Dermis blood vessel endothelial cell (primary cell): ENCODE measurements around the gene FOXO6. TPM values are rescaled to one million over a fixed set of nuclear protein-coding genes. Genes with fewer than 3 reads are reported as not detected.
A peak's percentile ranks its signal among the peaks of the same experiment; 100 is the strongest.

ENCODE experiments used
- DNase-seq: peaks from one replicate; pipeline ENCODE4 v3.0.0; 2010
- total RNA-seq: library from RNA; depleted of rRNA; stranded (reverse); fragments of >200 nt; gene quantifications from 2 replicates; pipeline ENCODE4 v1.2.3, GENCODE V29; 2014

The FOXO6 gene
- total RNA-seq, 1 donor from 2014 or later: not detected

DNA sequence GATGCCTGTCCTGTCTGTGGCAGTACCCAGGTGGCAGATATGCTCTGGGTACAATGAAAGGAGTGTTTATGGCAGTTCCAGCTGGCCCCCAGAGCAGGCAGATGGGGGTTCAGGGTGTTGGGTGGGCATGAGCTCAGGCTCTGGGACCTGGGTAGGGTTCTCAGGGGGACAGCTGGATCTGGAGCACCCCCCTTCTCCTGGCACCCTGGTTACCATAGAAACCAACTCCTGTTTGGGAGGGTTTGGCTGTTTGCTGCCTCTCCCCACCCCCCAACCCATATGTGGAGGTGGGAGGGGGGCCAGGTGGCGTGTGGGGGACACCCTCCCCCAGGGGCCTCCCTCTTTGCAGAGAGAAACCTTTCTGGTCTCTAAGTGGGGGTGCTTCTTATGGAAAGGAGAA is 7.1 kb downstream of the FOXO6 start:
- DNase-seq: no peak

DNA sequence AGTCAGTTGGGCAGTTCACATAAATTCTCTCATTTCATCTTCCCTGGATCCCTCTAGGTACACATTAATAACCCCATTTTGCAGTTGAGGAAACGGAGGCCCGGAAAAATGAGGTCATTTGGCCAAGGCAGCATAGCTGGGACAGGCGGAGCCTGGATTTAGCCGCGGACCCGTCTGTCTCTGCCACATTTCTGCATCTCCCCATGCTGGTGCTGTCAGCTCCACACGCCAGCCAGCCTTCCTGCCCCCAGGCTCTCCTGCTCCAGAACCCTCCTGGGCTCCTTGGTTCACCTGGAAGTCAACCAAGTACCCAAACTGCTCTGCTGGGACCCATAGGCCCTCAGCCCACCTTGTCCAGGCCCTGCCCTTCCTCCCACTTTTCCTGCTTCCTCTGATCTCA is 7.6 kb downstream of the FOXO6 start:
- DNase-seq: no peak

DNA sequence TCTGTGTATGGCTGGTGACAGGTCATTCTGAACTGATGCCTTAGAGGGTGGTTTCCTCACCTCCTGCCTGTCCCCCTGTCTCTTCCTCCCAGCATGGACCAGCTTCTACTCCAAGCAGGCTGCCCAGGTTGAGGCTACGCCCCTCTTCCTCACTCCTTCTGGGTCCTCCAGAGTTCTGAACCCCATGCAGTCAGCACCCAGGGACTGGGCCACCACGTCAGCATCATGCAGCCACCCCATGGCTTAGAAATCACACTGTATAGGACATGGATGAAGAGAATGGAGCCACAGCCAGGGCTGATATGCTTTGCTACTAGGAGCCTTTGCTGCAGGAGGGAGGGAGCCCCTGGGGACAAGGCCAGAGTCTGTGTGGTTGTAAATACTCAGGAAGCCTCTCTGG is 8.3 kb downstream of the FOXO6 start:
- DNase-seq: no peak

DNA sequence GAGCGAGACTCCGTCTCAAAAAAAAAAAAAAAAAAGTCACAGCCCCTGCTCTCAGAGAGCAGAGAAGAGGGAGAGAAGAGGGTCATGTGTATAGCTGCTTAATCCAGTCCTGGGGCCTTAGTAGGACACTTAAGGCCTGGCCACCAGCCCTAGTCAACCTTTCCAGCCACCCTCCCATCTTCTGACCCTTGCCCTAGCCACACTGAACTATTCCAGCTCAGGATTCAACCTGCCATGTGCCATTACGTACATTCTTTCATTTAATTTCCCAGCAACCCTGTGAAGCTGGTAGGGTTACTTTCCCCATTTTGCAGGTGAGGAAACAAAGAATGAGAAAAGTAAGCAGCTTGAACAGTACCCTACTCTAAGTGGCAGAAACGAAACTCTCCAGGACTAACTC is 9.0 kb downstream of the FOXO6 start:
- DNase-seq: no peak

DNA sequence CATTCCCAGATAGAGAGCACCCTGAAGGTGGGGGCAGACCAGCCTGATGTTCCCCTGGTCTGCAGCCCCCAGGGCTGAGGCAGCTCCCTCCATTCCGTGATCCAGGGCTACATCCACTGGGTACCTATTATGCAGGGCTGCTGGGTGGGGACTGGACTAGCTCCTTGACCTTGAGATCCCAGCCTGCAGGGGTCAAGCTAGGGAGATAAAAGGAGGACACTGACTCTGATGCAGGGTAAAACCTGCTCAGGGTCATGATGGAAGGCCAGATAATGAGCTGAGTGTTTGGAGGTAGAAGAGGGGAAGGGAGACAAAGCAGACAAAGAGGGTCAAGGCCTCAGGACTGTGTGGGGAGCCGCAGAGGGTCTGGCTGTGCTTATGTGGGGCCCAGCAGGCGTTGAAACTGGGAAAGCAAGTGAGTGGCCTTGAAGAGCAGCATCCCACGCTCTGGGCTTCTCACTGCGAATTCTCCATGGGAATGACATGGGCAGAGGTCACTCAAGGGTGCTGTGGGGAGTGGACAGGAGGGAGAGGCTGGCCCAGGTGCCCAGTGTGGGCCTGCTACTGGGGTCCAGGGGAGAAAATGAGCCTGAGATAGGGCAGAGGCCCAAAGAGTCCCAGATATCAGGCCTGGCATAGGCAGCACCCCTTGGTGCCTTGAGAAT is 9.7 kb downstream of the FOXO6 start:
- no peak for DNase-seq

DNA sequence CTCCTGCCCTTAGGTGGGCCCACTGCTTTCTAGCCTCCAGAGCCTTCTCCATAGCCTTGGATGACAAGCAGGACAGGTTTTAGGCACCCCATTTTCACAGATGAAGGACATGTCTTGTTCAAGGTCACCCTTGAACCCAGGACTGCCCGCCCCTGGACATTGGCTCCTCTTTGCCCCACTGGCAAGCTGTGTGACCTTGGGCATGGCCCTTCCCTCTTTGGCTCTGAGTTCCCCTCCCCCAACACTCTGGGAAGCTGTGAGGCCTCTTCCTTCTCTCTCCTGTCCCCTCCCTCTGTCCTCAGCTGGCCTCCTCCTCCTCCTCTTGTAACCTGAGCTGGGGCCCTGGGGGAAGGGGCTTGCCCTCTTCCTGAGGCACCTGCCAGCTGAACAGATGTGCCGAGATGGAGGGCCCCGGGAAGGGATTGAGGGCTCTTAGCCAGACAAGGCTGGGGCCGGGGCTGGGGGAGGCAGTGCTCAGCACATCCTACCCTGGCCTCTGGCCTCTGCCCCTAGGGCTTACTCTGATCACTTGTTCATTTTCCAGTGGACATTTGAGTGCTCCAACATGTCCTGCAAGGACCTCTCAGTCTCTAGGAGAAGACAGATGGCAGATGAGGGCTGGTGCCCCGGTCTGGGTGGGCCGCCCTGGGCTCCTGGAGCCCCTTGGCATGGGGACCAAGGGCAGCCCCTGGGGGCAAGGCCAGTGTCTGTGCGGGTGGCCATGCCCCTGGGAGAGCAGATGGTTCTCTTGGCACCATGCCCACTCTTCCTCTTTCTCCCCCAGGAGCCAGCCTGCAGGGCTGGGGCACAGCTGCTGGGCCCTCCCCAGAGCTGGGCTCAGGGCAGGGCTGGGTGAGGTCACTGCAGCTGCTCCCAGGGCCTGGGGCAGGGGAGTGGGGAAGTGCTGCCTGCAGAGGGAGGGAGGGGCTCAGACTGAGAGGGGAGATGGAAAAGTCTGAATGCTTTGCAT is 10.7 kb downstream of the FOXO6 start:
- DNase-seq: no peak

DNA sequence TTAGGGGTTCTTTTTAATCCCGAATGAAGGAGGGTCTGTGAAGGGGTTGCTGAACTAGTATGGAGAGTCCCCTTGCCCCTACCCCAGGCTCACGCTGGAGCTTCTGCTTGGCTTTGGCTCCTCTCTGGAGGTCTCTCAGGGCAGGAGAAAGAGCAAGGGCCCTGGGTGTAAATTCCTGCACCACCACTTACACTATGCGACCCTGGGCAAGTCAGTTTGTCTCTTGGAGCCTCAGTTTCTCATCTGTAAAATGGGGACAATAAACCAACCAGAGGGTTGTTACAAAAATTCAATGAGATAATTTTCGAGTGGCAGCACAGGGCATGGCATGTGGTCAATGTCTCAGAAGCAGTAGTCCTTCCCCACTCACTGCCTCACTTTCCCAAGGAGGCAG is 11.4 kb downstream of the FOXO6 start:
- DNase-seq: no peak

DNA sequence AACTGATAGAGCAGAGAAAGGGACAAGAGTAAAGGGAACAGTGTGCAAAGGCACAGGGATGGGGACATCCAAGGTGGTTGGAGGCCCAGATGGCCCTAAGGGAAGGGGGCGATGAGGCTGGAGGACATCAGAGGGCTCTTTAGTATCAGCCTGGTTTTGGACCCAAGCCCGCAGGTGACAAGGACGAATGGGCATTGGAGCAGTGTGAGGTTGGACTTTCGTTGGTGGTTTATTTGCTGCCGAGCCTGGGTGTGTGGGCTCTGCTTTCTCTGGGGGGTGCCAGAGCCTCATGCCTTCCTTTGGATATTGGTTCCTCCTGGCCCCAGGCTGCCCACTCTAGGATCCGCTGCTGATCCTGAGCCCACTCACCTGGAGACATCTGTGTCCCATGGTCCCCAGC is 12.1 kb downstream of the FOXO6 start:
- DNase-seq: no peak

DNA sequence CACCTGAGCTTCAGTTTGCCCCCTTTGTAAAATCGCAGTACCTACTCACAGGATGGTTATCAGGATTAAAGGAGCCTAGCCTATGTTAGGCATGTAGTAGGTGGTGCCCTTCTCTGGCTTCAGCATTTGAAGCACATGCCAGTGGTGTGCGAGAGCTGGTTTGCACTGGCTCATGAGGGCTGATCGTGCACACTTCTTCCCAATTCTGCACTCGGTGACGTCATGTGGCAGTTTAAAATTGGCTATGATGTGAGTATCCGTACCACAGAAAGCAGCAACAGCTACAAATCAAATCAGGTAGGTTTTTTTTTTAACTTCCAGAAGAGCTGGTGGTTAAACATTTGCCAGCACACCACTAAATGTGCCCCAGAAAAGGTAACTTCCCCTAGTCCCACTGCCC is 13.5 kb downstream of the FOXO6 start:
- no peak for DNase-seq

DNA sequence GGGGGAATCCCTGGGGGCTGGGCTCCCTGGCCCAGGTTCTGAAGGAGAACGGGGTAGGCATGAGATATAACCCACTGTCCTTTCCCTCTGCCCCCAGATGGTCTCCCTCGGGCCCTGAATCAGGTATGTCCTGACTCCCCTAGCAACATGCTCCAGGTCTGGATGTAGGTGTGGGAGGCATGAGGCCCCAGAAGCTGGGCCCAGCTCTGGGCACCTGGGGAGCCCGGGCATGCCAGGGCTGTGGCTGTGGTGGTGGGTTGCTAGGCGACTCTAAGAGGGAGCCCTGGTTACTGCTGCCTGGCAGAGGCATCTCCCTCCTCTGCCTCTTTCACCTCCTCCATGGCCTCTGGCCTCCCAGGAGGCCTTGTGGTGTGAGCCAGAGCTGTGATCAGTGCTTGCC is 16.2 kb downstream of the FOXO6 start:
- no peak for DNase-seq

DNA sequence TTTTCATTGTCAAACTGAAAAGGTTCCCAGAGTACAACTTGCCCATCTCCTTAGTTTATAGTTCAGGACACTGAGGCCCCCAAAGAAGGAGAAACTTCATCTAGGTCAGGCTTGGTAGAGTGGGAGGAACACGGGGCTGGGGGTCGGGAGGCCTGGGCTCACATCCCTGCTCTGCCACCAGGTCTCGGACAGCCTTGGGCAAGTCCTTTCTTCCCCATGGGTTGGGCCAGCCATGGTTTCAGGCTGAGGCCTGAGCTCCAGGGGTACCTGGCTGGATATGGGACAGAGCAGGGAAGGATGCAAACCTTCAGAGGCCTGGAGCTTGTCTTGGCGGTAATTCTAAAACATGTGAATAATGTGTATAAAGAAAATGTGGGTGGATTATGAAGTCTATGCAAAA is 17.0 kb downstream of the FOXO6 start:
- DNase-seq: no peak

DNA sequence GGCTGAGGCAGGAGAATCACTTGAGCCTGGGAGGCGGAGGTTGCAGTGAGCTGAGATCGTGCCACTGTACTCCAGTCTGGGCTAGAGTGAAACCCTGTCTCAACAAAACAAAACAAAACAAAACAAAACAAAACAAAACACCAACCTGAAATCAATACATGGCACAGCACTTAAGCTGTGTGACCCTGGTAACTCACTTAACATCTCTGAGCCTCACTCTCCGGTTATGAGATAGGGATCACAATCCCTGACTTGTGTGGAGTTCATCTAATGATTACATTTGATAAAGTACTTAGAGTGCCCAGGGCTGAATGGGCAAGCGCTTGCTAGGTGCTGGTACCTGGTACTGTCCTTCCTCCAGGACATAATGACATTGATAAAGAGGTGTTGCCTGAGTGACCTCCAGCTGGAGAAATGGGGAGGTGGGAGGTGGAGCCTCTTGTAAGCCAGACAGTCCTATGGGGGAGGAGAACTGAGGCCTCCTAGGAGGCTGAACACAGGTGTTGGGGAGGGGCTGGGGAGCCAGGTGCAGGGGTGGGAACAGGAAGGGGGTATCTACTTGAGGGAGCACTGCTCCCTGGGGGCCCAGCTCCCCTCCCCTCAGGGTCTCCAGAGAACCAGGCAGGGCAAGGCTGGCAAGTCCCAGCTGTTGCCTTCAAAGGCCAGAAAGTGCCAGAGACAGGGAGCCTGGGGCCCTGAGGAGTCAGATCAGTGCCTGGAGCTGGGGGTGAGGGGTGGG is 17.9 kb downstream of the FOXO6 start:
- no peak for DNase-seq

DNA sequence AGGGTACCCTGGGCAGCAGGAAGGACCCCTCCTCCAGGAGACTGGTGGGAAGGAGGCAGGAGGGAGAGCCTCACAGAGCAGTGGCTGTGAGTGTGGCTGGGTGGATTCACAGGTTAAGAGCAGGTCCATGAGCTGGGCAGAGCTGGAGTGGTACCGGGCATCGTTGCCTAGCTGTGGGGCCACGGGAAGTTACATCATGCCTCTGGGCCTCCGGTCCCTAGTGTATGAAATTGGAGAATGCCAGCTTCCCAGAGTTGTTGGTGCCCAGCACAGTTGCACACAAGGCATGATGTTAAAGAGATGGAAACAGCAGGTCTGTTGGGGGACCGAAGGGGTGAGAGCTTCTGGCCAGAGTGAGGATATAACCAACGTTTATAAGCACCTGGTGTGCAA is 18.5 kb downstream of the FOXO6 start:
- DNase-seq: no peak

DNA sequence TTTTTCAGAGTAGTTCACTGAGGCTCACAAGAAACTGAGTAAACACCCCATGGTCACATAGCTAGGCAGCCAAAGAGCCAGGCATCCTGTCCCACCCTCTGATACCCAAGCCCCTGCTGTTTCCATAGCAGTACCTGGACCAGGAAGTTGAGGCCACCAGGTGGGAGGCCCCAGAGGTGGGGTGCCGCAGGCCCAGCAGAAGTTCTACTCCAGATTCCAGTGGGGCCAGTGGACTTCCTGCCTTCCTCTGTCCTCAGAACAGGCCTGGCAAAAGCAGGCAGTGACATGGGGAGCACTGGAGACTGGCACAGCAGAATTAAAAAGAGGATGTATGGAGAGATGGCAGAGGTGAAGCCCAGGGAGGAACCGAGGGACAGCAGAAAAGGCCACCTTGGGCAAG is 19.0 kb downstream of the FOXO6 start:
- no peak for DNase-seq

DNA sequence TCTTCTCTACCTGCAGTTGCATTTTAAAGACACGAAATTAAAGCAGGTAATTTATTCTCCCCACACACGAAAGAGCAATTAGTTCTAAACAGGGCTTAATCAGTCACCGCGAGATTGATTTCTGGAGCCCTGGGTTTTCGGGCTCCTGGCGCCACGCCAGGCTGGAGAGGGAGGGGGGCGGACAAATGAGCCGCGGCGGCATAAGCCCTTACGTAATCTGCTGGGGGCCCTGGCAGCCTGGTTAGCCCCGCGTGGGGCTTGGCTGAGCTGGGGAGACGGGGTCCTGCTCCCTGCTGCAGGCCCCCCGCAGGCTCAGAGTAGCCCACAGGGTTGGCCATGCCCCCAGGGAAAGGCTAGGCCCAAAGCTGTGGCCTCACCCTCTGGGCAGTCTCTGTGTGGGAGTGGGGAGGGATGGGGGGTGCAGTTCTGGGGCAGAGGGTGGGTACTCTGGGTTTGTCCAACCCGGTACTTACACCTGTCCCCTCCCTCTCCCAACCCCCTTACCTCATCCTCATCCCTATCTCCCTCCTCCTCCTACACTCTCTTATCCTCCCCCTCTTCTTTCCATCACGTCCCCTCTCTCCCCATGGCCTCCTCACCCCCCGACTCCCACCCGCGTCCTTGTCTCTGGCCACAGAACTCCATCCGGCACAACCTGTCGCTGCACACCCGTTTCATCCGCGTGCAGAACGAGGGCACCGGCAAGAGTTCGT is 19.9 kb downstream of the FOXO6 start:
- DNase-seq: no peak

DNA sequence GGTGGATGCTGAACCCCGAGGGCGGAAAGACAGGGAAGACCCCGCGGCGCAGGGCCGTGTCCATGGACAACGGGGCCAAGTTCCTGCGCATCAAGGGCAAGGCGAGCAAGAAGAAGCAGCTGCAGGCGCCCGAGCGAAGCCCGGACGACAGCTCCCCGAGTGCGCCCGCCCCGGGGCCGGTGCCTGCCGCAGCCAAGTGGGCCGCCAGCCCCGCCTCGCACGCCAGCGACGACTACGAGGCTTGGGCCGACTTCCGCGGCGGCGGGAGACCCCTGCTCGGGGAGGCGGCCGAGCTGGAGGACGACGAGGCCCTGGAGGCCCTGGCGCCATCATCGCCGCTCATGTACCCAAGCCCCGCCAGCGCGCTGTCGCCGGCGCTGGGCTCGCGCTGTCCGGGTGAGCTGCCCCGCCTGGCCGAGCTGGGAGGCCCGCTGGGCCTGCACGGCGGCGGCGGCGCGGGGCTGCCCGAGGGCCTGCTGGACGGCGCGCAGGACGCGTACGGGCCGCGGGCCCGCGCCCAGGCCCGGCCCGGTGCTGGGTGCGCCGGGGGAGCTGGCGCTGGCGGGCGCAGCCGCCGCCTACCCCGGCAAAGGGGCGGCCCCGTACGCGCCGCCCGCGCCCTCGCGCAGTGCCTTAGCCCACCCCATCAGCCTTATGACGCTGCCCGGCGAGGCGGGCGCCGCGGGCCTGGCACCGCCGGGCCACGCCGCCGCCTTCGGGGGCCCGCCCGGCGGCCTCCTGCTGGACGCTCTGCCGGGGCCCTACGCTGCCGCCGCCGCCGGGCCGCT is 20.7 kb downstream of the FOXO6 start:
- peak; percentile 57 for DNase-seq

DNA sequence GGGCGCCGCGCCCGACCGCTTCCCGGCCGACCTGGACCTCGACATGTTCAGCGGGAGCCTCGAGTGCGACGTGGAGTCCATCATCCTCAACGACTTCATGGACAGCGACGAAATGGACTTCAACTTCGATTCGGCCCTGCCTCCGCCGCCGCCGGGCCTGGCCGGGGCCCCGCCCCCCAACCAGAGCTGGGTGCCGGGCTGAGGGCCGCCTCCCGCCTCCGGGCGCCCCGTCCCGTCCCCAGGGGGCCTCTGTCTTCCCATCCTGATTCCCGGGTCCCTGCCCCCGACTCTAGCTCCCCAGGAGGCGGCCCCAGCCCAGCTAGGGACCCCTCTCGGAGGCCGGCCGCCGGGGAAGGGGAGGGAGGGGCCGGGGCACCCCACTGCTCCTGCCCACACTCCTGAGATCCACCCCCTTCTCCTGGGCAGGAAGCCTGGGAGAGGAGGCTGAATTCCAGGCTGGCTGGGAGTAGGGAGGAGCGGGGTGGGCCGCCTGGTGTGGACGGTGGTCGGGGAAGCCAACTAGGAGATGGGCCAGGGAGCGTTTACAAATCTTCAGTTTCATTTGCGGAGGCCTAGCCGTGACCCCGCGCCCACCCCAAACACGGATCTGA is 21.4 kb downstream of the FOXO6 start:
- peak; percentile 42 for DNase-seq

DNA sequence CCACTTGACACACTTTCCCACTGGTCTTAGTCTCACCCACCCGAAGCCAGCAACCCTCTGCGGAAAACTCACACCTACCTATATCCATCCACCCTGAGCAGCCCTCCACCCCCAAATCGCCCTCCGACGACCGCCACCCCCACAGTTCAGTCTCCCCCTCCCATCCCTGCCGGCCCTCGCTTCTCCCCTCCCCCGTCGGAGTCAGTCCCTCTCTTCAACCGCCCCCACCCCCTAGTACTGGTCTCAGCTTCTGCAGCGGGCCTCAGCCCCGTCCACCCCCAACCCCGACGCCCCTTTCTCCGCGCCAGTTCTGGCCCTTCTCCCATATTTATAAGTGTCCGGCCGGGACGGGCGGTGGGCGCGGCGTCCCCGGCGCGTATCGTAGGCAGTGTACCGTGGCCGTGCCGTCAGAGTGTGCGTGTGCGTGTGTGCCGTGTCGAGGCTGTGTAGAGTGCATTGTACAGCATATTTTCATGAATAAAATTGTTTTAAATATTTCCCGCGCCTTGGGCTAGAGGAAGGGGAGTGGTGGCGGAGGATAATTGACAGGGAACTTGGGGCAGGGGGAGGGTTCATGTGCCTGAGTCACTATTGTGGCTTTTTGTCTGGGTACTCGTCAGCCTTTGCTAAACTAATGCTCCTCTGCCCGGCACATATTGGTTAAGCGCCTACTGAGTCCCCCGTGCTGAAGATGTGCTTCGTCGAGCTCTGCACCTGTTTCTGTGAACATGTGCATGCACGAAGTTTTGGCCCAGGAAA is 22.0 kb downstream of the FOXO6 start:
- peak; percentile 45 for DNase-seq

DNA sequence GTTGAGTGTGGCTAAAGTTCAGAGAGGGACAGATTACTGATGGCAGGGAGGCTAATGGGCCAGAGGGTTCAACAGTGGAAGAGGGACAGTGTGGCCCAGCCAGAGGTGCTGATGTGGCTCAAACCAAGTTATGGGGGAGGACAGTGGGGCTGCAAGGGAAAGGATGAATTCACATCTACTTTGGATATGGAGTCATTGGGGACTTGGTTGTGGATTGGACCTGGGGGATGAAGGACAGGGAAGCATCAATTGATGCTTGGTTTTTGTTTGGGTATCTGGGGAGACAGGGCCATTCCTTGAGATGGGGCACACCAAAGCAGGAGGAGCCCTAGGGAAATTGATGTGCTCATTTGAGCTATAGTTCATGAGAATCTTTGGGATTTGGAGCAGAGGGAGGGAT is 23.3 kb downstream of the FOXO6 start:
- no peak for DNase-seq

DNA sequence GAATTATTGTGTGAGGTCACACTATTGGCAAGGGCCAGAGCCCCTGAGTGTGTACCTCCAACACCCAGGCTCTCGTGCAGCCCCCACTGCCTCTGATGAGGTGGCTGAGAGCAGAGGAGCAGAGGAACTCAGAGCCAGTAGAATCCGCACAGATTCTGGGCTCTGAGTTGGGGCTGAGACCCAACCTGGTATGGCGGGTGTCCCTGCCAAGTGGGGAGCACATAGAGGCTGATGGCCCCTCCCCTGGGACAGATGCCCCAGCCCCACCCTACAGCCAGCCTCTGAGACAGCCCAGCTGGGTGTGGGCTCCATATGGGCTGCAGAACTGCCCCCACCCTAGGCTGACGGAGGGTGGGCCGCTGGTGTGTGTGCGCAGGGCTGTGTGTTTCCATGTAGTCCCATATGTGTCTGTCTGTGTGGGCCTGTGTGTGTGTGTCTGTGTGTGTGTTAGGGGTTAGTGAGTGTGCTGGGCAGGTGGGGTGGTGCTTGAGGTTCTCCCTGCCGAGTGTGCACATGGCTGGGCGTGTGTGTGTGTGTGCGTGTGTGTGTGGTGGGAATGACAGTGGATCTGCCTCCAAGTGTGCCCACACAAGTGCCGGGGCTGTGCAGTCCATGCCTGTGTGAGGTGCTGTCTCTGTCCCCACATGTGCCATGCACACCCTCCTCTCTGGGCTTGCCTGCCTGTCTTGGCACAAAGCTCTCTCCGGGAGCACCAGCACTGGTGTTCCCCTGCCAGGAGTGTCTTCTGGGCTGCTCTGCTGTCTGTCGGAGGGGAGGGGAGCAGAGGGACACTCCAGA is 24.4 kb downstream of the FOXO6 start:
- DNase-seq: no peak
